NOMO-1 treated with DMSO at 0.1 percent for 48 hours (cell line): ENCODE results near the gene MYO10.

Experiments used
- DNase-seq: peaks from one replicate; lab custom pipeline; 2025; ENCODE audit not compliant: unreplicated experiment; lab: John Stamatoyannopoulos, UW

MYO10 gene

GRCh38 chr5:16943846-16944678 is 8.0 kb upstream of the MYO10 start:
- DNase-seq = no peak

- no peak for DNase-seq
These were observed 1.5 kb upstream of the MYO10 start for GRCh38 chr5:16937503-16938161.

- no peak for DNase-seq
These were observed 926 bp upstream of the MYO10 start for GRCh38 chr5:16936989-16937438.

- DNase-seq = peak; percentile 60
These were observed 598 bp downstream of the MYO10 start for GRCh38 chr5:16935231-16936149.

- DNase-seq = no peak
These were observed 1.4 kb downstream of the MYO10 start for GRCh38 chr5:16934677-16935153.

GRCh38 chr5:16934123-16934522 is 2.0 kb downstream of the MYO10 start:
- peak; percentile 46 for DNase-seq

- no peak for DNase-seq
These were observed 2.8 kb downstream of the MYO10 start for GRCh38 chr5:16933337-16933736.

GRCh38 chr5:16932401-16932800 is 3.7 kb downstream of the MYO10 start:
- DNase-seq = no peak

GRCh38 chr5:16931334-16932110 is 4.6 kb downstream of the MYO10 start:
- no peak for DNase-seq

- no peak for DNase-seq
These were observed 5.6 kb downstream of the MYO10 start for GRCh38 chr5:16930496-16930895.

- DNase-seq = no peak
These were observed 6.3 kb downstream of the MYO10 start for GRCh38 chr5:16929831-16930230.

GRCh38 chr5:16929347-16929746 is 6.7 kb downstream of the MYO10 start:
- no peak for DNase-seq

- DNase-seq = no peak
These were observed 8.5 kb downstream of the MYO10 start for GRCh38 chr5:16927613-16928012.

GRCh38 chr5:16926417-16926816 is 9.7 kb downstream of the MYO10 start:
- no peak for DNase-seq

- DNase-seq = peak; percentile 75
These were observed 11.9 kb downstream of the MYO10 start for GRCh38 chr5:16924206-16924605.

- no peak for DNase-seq
These were observed 13.7 kb downstream of the MYO10 start for GRCh38 chr5:16922430-16922829.

- DNase-seq = no peak
These were observed 14.9 kb downstream of the MYO10 start for GRCh38 chr5:16921211-16921610.

GRCh38 chr5:16920109-16920816 is 15.8 kb downstream of the MYO10 start:
- DNase-seq = no peak

GRCh38 chr5:16918891-16919671 is 17.0 kb downstream of the MYO10 start:
- no peak for DNase-seq
